Left lobe of liver (tissue), 1 donor: Measurements from ENCODE around the gene MAPKAPK5. TPM values are rescaled to one million over a fixed set of nuclear protein-coding genes. Genes with fewer than 3 reads are reported as not detected.

Experiments used
- total RNA-seq: library from RNA; stranded (reverse); gene quantifications from one replicate; pipeline ENCODE4 v1.2.1, GENCODE V29; 2021
- donor health status: DM: no; HTN: yes; CAD: no.

MAPKAPK5 gene
- total RNA-seq, 1 donor from 2014 or later = 19.3 TPM

Other genes starting within 250 kb of the MAPKAPK5 start
- 23.2 TPM for gene ATXN2, start 242.9 kb upstream of the MAPKAPK5 start, total RNA-seq
- gene BRAP, start 156.3 kb upstream of the MAPKAPK5 start, total RNA-seq = 7.5 TPM
- gene ACAD10, start 156.2 kb upstream of the MAPKAPK5 start, total RNA-seq = 27.3 TPM
- gene ALDH2, start 75.3 kb upstream of the MAPKAPK5 start, total RNA-seq = 1,121 TPM
- gene TMEM116, start 170.9 kb downstream of the MAPKAPK5 start, total RNA-seq = 9.1 TPM
- 98.3 TPM for gene ERP29, start 171.2 kb downstream of the MAPKAPK5 start, total RNA-seq